NCI-H748 (cell line): Measurements from ENCODE around the gene ANKRD63.

Experiments
- DNase-seq: peaks from one replicate; lab custom pipeline; 2025; ENCODE audit not compliant: unreplicated experiment; lab: John Stamatoyannopoulos, UW

Gene ANKRD63

DNA sequence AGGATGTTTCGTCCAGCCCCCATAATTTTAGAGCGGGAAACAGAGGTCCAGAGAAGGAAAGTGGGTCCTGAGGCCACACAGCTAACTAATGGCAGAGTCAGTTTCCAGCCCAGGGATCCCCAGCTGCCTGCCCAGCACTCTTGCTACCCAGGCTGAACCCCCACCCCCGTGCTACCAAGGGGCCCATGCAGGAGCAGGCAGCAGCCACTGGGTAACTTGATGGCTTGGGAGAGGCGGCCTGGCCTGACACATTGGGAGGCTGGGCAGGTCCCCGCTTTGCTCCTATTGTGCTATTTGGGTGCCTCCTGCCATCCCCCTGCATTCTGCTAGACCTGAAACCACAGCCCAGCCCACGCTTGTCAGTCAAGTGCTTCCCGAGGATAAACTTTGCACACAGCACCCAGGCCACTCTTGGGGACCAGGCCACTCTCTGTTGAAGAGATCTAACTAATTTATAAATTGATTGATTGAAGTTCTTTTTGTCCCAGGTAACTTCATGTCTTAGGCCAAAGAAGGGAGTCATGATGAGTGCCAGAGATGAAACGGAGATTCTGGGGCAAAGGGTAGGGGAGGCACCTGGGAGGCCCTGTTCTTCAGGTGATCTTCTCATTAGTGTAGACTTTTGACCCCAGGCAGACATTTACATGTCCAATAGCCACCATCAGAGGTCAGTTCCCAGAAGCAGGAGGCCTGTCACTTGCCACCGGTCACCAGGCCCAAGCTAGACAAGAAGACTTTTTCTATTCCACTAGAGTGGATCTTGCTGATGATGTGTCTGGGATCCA lies 37.0 kb downstream of the ANKRD63 start:
- DNase-seq: no peak

DNA sequence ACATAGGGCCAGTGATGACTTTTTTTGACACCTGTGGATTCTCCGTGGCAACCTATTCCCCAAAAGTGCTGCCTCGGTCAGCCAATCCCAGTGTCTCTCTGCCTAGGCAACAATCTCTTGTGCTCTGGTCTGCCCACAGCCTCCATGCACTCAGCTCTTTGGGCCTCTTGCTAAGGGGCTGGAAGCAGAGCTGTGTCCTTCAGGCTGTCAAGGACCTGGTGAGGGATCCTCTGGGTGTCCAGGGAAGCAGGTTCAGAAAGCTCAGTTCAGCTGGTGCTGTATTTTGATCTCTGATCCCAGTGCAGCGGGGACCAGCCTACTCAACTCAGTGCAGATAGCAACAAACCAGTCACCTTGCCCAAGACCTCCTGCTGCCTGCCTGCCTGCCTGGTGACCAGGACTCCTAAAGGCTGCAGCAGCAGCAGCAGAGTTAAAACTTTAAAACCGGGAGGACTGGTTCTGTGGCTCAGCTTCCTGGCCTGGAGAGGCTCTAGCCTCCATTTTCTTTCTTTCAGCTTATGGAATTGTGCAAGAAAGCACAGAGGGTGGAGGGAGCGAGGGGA lies 37.8 kb downstream of the ANKRD63 start:
- no peak for DNase-seq

- DNase-seq: no peak
Observed at GRCh38 chr15:40243126-40243810, 39.6 kb downstream of the ANKRD63 start.

- no peak for DNase-seq
Observed at GRCh38 chr15:40242601-40243000, 40.3 kb downstream of the ANKRD63 start.

GRCh38 chr15:40242213-40242599 lies 40.7 kb downstream of the ANKRD63 start:
- DNase-seq: no peak

DNA sequence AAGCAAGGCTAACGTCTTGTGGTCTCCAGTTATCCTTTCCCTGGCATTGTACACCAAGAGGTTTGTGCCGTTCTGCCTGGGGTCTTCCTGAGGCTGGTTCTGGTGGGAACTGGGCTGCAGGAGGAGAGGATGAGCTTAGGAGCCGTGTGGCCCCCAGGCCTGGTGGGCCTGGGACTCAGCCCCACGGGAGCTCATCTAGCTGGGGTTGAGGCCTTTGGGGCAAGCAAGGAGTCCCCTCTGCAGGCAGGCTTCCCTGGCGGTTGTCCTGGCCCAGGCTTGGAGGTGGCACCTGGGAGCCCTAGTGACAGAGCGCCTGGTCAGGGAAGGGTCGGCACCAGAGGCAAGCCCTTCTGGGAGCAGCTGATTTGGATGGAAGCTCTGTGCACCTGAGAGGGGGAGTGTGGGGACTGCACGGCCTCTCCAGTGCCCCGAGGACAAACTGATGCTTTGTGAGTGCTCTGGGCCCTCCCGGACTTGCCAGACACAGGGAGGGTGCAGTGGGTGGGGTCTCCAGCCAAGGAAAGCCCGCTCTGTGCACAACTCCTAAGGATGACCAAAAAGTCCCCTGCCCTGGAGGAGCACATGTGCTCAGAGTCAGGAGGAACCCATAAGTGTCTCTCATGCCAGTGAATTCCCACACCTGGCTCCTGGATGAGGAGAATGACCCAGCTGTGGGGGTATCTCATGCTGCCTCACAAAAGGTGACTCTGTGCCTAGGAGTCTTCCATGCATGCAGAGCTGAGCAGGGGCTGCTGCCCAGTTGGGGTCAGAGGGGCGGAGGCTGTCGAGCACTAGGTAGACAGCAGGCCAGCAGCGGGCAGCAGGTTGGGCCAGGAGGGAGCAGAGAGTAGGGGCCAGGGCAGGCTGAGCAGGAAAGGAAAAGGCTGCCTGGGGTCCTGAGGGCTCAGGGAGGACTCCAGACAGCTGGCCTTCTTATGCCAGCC lies 41.3 kb downstream of the ANKRD63 start:
- DNase-seq: no peak

DNA sequence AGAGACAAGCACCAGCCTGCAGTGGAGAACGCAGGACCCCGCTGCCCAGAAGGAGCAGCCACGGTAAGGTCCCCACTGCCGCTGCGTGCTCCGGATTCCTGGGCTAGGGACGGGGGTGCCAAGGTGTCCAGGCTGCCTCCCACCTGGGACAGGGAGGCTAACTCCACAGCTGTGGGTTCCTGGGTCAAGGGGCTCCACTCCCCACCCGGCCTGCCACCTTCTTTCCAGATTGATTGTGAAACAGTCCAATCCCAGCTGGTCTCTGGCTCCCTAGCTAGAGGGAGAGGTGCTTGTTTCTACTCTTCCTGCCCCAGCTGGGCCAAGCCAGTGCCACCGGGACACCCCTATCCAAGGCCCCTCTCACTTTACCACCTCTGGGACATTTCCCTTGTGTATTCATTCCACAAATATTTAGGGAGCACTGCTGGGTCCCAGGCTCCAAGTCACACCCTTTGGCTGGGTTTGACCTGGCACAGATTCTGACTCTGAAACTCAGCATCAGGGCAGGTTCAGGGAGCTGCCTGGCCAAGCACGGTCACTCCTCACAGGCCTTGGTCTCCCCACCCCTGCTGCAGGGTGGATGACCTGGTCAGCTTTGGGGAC lies 42.1 kb downstream of the ANKRD63 start:
- no peak for DNase-seq

DNA sequence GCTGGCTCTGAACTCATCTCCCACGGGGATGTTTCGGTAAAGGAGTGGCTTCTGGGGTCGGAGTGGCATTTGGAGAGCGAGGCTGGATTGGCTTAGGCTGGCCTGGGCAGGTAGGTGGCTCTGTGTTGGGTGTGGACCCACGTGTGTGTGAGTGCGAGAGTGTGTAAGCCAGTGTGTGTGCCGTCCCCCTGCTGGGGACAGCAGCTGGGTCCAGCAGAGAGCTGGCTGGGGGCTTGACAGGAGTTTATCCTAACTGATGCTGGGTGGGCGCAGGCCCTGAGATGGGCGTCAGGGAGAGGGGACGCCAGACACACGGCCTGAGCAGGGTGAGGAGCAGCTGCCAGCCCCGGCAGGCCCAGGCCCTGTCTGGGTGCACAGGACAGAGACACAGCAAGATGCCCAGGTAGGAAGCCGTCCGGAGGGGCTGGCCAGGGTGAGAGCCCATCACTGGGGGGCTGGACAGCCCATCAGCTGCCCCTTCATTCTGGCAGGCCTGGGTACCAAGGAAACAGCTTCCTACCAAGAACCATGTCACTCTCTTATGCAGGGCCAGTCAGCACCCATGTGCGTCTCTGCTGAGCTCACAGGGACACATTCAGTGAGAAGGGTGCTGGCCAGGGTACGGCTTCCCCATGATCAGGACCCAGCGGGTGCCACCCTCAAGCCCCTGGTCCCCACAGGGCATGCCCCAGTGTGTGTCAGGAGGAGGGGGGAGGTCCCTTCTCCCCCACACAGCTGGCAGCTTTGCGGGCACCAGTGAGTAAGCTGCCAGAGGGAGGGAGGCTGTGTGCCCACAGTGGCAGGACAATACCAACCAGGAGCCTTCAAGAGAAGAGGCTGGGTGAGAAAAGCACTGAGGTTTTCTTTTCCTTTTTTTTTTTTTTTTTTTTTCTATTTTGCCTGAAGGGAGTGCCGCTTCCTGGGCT lies 42.9 kb downstream of the ANKRD63 start:
- no peak for DNase-seq

- no peak for DNase-seq
Observed at GRCh38 chr15:40239404-40239692, 43.5 kb downstream of the ANKRD63 start.

- DNase-seq: peak; percentile 66
Observed at GRCh38 chr15:40238532-40239403, 44.1 kb downstream of the ANKRD63 start, which contains the start of gene PAK6. TSS of gene PAK6 (plus strand) at chr15:40239063. CDS start at chr15:40264786, 25,723 bp downstream.

DNA sequence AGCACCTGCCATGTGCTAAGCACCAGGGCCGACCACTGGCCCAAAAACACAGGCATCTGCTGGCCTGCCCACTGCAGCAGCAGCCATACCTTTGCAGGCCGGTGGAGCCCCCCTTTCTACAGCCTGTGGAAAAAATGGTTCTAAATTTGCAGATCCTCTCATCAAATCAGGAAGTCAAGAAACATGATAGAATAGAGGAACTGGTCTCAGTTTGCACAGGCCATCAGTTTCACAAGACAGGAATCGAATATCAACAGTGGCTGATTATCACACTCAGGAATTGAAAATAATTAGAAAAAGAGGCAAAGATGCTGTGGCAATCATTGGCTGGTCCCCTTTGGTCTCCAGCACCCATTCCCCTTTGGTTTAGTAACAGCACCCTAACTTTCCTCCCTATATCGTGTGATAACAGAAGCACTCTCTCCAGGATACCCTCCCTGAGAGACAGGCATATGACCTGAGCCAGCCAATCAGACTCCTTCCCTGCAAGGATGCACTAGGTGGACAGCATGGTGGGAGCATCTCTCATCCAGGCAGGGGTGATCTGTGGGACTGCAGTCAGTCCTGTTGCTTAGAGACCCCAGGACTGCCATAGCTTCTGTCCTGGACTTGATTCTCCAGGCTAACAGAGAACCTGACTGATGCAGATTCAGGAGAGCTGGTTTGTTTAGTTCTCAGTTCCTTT lies 47.5 kb downstream of the ANKRD63 start:
- DNase-seq: peak; percentile 5

DNA sequence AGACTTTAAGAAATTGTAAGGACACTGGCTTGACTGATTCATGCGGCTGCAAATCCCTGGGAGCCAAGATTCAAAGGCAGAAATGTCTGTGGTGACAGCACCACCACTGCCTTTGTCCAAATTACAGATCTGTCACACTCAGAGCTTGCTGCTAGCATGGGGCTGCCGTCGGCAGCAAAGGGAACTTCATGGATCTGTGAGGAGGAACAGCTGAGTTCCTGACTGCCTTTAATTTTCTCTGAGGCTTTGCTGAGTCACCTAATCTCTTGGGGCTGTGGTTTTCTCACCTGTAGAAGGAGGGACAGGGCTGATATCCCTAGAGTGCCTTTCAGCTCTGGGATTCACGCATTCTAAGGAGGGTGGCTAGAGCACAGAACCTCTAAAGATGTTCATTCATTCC lies 48.1 kb downstream of the ANKRD63 start:
- no peak for DNase-seq

DNA sequence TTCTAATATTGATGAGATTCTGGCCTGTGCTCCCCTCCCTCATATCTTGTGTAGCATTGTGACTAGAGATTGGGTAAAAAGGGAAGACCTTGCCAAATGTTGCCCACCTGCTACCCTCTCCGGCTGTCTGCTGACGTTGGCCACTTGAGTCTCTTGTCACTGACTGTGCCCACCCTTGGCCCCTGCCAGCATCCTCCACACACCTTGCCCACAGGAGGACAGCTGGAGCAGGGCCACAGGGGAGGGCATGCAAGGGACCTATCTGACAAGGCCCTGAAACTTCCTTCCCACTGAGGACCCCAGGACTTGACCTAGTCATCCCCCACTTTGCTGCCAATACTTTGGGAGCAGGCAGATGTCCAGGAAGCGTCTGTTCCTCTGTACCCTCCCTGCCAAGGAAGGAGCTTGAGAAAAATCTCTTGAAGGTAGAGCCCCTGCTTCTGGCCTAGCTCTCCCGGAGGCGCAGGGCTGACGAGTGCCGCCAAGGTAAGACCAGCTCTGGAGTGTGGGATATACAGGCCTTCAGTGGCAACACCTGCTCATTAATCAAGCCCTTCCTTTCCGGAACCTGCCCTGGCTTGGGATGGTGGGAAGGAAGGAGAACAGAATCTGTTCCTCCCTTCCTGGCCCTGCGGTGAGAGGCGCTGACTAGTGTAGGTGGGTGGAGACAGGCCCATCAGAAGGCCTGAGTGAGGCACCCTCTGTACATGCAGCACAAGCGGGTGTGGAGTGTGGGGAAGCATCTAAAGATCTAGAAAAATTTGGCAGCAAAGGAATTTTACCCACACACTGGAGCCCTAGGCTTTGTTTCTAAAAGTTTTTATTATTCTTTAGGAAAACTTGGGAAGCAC lies 48.9 kb downstream of the ANKRD63 start:
- DNase-seq: no peak

DNA sequence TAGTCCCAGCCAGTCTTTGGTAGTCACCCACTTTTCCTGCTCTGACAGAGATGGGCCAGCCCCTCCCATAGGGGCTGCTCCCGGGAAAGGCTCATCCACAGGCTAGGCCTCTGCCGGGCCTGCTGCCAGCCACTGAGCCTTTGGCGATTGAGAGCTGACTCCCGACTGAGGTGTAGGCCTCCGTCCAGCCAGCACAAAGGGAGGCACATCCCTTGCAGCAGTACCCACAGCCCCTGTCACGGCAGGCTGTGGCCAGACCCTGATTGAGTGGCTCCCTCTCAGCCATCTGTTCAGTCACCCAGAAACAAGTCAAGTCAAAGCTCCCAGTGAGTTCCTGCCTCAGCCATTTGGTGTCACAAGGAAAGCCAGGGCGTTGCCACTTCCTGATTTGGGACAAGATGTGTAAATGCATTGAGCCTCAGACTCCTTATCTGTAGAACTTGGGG lies 50.2 kb downstream of the ANKRD63 start:
- no peak for DNase-seq
